ENCODE data around the gene TET3.

TET3 gene

DNA sequence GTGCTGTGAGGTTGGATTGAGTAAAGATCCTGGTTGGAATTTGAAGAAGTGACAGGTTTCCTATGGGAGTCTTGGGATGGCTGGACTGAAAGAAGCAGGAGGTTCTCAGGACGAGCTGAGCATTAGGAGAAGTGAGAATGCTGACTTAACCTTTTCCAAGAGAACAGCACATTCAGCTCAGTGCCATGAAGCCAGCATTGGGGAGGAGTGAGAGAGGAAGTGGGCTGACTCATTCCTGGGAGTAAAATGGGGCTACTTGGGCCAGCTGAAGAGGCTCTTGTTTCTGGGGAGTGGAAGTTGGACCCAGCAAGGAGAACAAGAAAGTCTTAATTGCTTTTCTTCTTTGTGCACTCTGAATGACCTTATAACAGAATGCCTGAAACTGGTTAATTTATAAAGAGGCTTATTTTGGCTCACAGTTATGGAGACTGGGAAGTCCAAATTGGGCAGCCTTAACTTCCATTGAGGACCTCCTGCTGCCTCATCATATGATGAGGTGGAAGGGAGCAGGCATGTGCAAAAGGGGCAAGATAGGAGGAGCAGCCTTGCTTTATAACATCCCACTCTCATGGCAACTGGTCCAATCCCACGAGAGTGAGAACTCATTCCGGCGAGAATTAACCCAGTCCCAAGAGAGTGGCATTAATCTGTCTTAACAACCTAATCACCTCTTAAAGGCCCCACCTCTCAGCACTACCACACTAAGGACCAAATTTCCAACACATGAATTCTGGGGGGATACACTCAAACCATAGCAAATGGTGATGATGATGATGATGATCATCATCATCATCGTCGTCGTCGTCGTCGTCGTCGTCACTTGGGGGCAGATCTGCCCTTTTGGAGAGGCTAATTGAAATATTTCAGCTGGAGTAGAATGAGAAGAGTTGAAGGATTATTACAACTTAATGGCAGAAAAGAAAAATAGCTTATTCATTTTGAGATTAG, 31.9 kb upstream of the TET3 start:
- no peaks in the 10 kb centered on the region for H3K36me3 ChIP-seq (ENCODE audit: control insufficient read depth, insufficient read depth, low read length)
- H3K9ac ChIP-seq, result no peak overlapping the region
- H3K27ac ChIP-seq, result no peak overlapping the region
- no peaks in the 10 kb centered on the region for H3K27me3 ChIP-seq (ENCODE audit: control insufficient read depth, insufficient read depth, low read length)
- H3K4me2 ChIP-seq (ENCODE audit: low read length), result no peak overlapping the region
- H3K9me3 ChIP-seq (ENCODE audit: control insufficient read depth, low read length), result no peaks in the 10 kb centered on the region
- no peak overlapping the region for H2AFZ ChIP-seq
- TF ChIP-seq CTCF (IDR thresholded peaks at IDR 0.05), result no peak
- no peak overlapping the region for H3K4me3 ChIP-seq (ENCODE audit: low read depth, low read length)
- peaks cover 10% of the 10 kb centered on the region for H3K4me1 ChIP-seq
- peaks cover 6% of the 10 kb centered on the region for H3K79me2 ChIP-seq

DNA sequence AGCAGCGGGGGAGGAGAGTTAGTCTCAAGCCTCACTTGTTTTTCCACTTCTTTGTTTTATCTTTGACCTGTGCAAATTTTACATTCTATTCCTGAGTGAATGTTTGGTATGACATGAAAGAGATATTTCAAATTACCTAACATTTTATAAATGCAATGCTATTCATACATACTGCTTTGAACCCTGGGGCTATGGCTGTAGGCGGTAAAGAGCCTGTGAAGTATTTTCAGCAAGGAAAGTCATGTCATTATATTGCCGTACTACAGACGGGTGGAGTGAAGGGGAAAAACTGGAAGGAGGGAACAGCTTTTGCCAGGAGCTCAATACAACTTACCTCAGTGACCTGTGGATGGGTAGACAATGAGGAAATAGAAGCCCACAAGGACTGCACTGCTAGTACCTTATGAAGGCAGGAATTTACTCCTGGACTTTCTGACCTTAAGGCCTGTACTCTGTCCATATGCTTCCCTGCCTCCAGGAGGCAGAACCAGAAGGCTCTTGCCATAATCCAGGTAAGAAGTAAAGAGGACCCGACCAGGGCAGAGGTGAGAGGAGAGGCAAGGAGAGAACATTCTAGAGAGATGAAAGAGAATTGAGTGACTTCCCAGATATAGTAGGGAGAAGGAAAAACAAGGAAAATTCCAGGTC, 28.4 kb upstream of the TET3 start:
- Histone ChIP-seq H3K36me3 (ENCODE audit: control insufficient read depth, insufficient read depth, low read length) (no peaks in the 10 kb centered on the region), H3K9ac (no peak overlapping the region), H2AFZ (no peak overlapping the region), H3K79me2 (no peaks in the 10 kb centered on the region), H3K4me2 (ENCODE audit: low read length) (no peak overlapping the region), H3K9me3 (ENCODE audit: control insufficient read depth, low read length) (no peaks in the 10 kb centered on the region), H3K4me1 (no peaks in the 10 kb centered on the region), H3K4me3 (ENCODE audit: low read depth, low read length) (no peak overlapping the region), H3K27ac (no peak overlapping the region), H3K27me3 (ENCODE audit: control insufficient read depth, insufficient read depth, low read length) (no peaks in the 10 kb centered on the region)
- no peak for TF ChIP-seq CTCF (IDR thresholded peaks at IDR 0.05)

DNA sequence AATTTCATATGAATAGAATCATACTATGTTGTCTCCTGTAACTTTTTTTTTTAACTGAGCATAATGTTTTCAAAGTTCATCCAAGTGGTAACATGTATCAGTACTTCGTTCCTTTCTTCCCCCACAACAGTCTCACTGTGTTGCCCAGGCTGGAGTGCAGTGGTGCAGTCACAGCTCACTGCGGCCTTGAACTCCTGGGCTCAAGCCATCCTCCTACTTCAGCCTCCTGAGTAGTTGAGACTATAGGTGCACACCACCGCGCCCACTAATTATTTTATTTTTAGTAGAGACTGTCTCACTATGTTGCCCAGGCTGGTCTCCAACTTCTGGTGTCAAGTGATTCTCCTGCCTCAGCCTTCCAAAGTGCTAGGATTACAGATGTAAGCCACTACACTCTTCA, 23.4 kb upstream of the TET3 start:
- H2AFZ ChIP-seq, result no peak overlapping the region
- H3K79me2 ChIP-seq, result no peaks in the 10 kb centered on the region
- H3K27me3 ChIP-seq (ENCODE audit: control insufficient read depth, insufficient read depth, low read length), result no peaks in the 10 kb centered on the region
- H3K4me1 ChIP-seq, result no peaks in the 10 kb centered on the region
- H3K27ac ChIP-seq, result no peak overlapping the region
- H3K36me3 ChIP-seq (ENCODE audit: control insufficient read depth, insufficient read depth, low read length), result no peaks in the 10 kb centered on the region
- no peak overlapping the region for H3K9ac ChIP-seq
- no peak overlapping the region for H3K4me2 ChIP-seq (ENCODE audit: low read length)
- no peak for TF ChIP-seq CTCF (IDR thresholded peaks at IDR 0.05)
- H3K4me3 ChIP-seq (ENCODE audit: low read depth, low read length), result no peak overlapping the region
- H3K9me3 ChIP-seq (ENCODE audit: control insufficient read depth, low read length), result no peaks in the 10 kb centered on the region

GRCh38 chr2:73961823-73962615, 22.7 kb upstream of the TET3 start:
- no peak for TF ChIP-seq CTCF (IDR thresholded peaks at IDR 0.05)
- no peaks in the 10 kb centered on the region for H3K9me3 ChIP-seq (ENCODE audit: control insufficient read depth, low read length)
- H3K4me3 ChIP-seq (ENCODE audit: low read depth, low read length), result no peak overlapping the region
- H3K4me1 ChIP-seq, result no peaks in the 10 kb centered on the region
- H3K4me2 ChIP-seq (ENCODE audit: low read length), result no peak overlapping the region
- no peak overlapping the region for H2AFZ ChIP-seq
- no peaks in the 10 kb centered on the region for H3K79me2 ChIP-seq
- no peak overlapping the region for H3K9ac ChIP-seq
- no peaks in the 10 kb centered on the region for H3K27me3 ChIP-seq (ENCODE audit: control insufficient read depth, insufficient read depth, low read length)
- H3K27ac ChIP-seq, result no peak overlapping the region
- no peaks in the 10 kb centered on the region for H3K36me3 ChIP-seq (ENCODE audit: control insufficient read depth, insufficient read depth, low read length)

Measured in parathyroid adenoma (tissue), 2 donors.